Upper lobe of left lung (tissue), 6 donors: ENCODE measurements around the gene SH3BGRL2. TPM values are rescaled to one million over a fixed set of nuclear protein-coding genes. Genes with fewer than 3 reads are reported as not detected.

Source experiments
- ATAC-seq, 2 donors: fragments of 200-7000 bp; cut with Tn5 transposase; one replicate each; pipeline ENCODE4 v1.9.1; 2022; ENCODE audit warnings: mild to moderate bottlenecking in 2 of 2, moderate library complexity in 2 of 2; ENCODE audit not compliant: low FRiP score in 2 of 2
- DNase-seq, 2 donors: peaks; one replicate each; pipeline ENCODE4 v3.0.0-alpha.2; 2019 to 2020
- H3K27ac ChIP-seq, 4 donors: fragments of 200-600 bp; sonication (generic); one replicate each; pipeline ENCODE4 v1.5.1; 2016 to 2019
- H3K27me3 ChIP-seq, 4 donors: fragments of 200-600 bp; sonication (generic); one replicate each; pipeline ENCODE4 v1.5.1; 2017 to 2019
- H3K36me3 ChIP-seq, 4 donors: fragments of 200-600 bp; sonication (generic); one replicate each; pipeline ENCODE4 v1.5.1; 2016 to 2019
- H3K4me1 ChIP-seq, 4 donors: fragments of 200-600 bp; sonication (generic); one replicate each; pipeline ENCODE4 v1.5.1; 2018 to 2019
- H3K4me3 ChIP-seq, 4 donors: fragments of 200-600 bp; sonication (generic); one replicate each; pipeline ENCODE4 v1.5.1; 2017 to 2019; ENCODE audit warnings: mild to moderate bottlenecking in 2 of 4, moderate library complexity in 1 of 4
- H3K9me3 ChIP-seq, 4 donors: fragments of 200-600 bp; sonication (generic); one replicate each; pipeline ENCODE4 v1.5.1; 2018 to 2019
- CTCF ChIP-seq, 6 experiments: fragments of 450-650 bp in 4 of 6; fragments of 200-600 bp in 2 of 6; sonication (generic) in 2 of 6; IDR thresholded peaks; one replicate each; pipeline ENCODE4 v1.5.1; 2016 to 2019; ENCODE audit warnings: antibody characterized with exemption in 6 of 6
- EP300 ChIP-seq, 4 donors: sonication (generic); formaldehyde crosslinking; IDR thresholded peaks; one replicate each; pipeline ENCODE4 v1.5.1; 2017; ENCODE audit warnings: antibody characterized with exemption in 4 of 4, control low read depth in 2 of 4
- POLR2A ChIP-seq, 4 donors: fragments of 450-650 bp; IDR thresholded peaks; one replicate each; pipeline ENCODE4 v1.5.1; 2016 to 2017; ENCODE audit warnings: antibody characterized with exemption in 4 of 4, mild to moderate bottlenecking in 2 of 4
- POLR2AphosphoS5 ChIP-seq, 2 donors: sonication (generic); formaldehyde crosslinking; IDR thresholded peaks; one replicate each; pipeline ENCODE4 v1.5.1; 2017; ENCODE audit warnings: antibody characterized with exemption in 2 of 2
- WGBS, 2 donors: methylation state at CpG; one replicate each; pipeline ENCODE4 v1.1.5; 2017 to 2018; 5-methylcytosine and 5-hydroxymethylcytosine counted together
- total RNA-seq, 6 donors: library from RNA; depleted of rRNA in 4 of 6; stranded (reverse); fragments of >200 nt in 4 of 6; gene quantifications; one replicate each; pipeline versions ENCODE4 v1.1.0 to v1.2.1, GENCODE V29; 2016 to 2021
- donor health status: DM: no; HTN: no; CAD: no; lungs with moderate emphysema.
- donor health status: DM: no; HTN: yes; CAD: no; lungs with severe emphysema.

SH3BGRL2 gene
- total RNA-seq, 6 donors from 2014 or later: 23.6 to 65.8 (median 25.4) TPM

- DNase-seq (no peak), ATAC-seq (no peak)
- no peaks in the 10 kb centered on the region for H3K9me3 ChIP-seq
- TF ChIP-seq POLR2AphosphoS5 (IDR thresholded peaks at IDR 0.05) (no peak), POLR2A (IDR thresholded peaks at IDR 0.05) (no peak), EP300 (IDR thresholded peaks at IDR 0.05) (no peak), CTCF (IDR thresholded peaks at IDR 0.05) (no peak)
- 91 to 92% methylated on average over 3 of the region's 3 CpGs for WGBS, 2 donors
- H3K36me3 ChIP-seq: no peaks in the 10 kb centered on the region
- no peaks in the 10 kb centered on the region for H3K27me3 ChIP-seq
- H3K27ac ChIP-seq: no peak overlapping the region
- H3K4me3 ChIP-seq: no peak overlapping the region
- H3K4me1 ChIP-seq: no peaks in the 10 kb centered on the region
Observed at GRCh38 chr6:79608334-79609224, 22.6 kb upstream of the SH3BGRL2 start.

- H3K4me1 ChIP-seq: no peaks in the 10 kb centered on the region
- TF ChIP-seq POLR2AphosphoS5 (IDR thresholded peaks at IDR 0.05) (no peak), POLR2A (IDR thresholded peaks at IDR 0.05) (no peak), EP300 (IDR thresholded peaks at IDR 0.05) (no peak), CTCF (IDR thresholded peaks at IDR 0.05) (no peak)
- H3K36me3 ChIP-seq: no peaks in the 10 kb centered on the region
- no peak for DNase-seq
- no peak for ATAC-seq
- H3K9me3 ChIP-seq: no peaks in the 10 kb centered on the region
- no peak overlapping the region for H3K4me3 ChIP-seq
- no peaks in the 10 kb centered on the region for H3K27me3 ChIP-seq
- H3K27ac ChIP-seq: no peak overlapping the region
- WGBS, 2 donors: 70 to 84% methylated on average over 3 of the region's 3 CpGs
Observed at GRCh38 chr6:79609225-79609595, 21.9 kb upstream of the SH3BGRL2 start.

- TF ChIP-seq POLR2A (IDR thresholded peaks at IDR 0.05) (no peak), EP300 (IDR thresholded peaks at IDR 0.05) (no peak)
- Histone ChIP-seq H3K27me3 (no peaks in the 10 kb centered on the region), H3K9me3 (no peaks in the 10 kb centered on the region), H3K27ac (no peak overlapping the region), H3K36me3 (no peaks in the 10 kb centered on the region), H3K4me1 (no peaks in the 10 kb centered on the region), H3K4me3 (no peak overlapping the region)
- no peak for DNase-seq
- WGBS, 2 donors: 72 to 81% methylated on average over 5 of the region's 5 CpGs
- ATAC-seq: no peak
Observed at GRCh38 chr6:79610306-79611009, 20.7 kb upstream of the SH3BGRL2 start.

- Histone ChIP-seq H3K27me3 (no peaks in the 10 kb centered on the region), H3K27ac (no peak overlapping the region), H3K4me1 (no peaks in the 10 kb centered on the region), H3K9me3 (no peaks in the 10 kb centered on the region), H3K36me3 (no peaks in the 10 kb centered on the region), H3K4me3 (no peak overlapping the region)
- ATAC-seq: no peak
- DNase-seq: no peak
- no peak for TF ChIP-seq POLR2A (IDR thresholded peaks at IDR 0.05)
- TF ChIP-seq POLR2AphosphoS5 (IDR thresholded peaks at IDR 0.05): no peak
- no peak for TF ChIP-seq CTCF (IDR thresholded peaks at IDR 0.05)
- TF ChIP-seq EP300 (IDR thresholded peaks at IDR 0.05): no peak
- WGBS, 2 donors: 88% methylated on average over 2 of the region's 2 CpGs
Observed at GRCh38 chr6:79612457-79612856, 18.7 kb upstream of the SH3BGRL2 start.

- ATAC-seq: no peak
- no peak overlapping the region for H3K4me3 ChIP-seq
Observed at GRCh38 chr6:79612918-79613317, 18.2 kb upstream of the SH3BGRL2 start.

More at GRCh38 chr6:79612918-79613317, 18.2 kb upstream of the SH3BGRL2 start:
- no peak for TF ChIP-seq EP300 (IDR thresholded peaks at IDR 0.05)
- no peaks in the 10 kb centered on the region for H3K27me3 ChIP-seq
- no peak overlapping the region for H3K27ac ChIP-seq
- H3K4me1 ChIP-seq: no peaks in the 10 kb centered on the region
- no peaks in the 10 kb centered on the region for H3K9me3 ChIP-seq
- WGBS, 2 donors: 57 to 62% methylated on average over 2 of the region's 2 CpGs
- no peak for DNase-seq
- no peaks in the 10 kb centered on the region for H3K36me3 ChIP-seq
